Uterus (tissue), 2 donors: ENCODE results near the gene LYPD6B.

Experiments used
- POLR2A ChIP-seq, 2 donors: fragments of 450-650 bp; IDR thresholded peaks; one replicate each; pipeline ENCODE4 v1.6.1; 2016; ENCODE audit warnings: antibody characterized with exemption in 2 of 2, mild to moderate bottlenecking in 1 of 2, moderate library complexity in 1 of 2
- TF ChIP-seq, protein P1 (sequence below), 4 experiments: fragments of 200-600 bp in 2 of 4; fragments of 450-650 bp in 2 of 4; sonication (generic) in 2 of 4; IDR thresholded peaks; one replicate each; pipeline ENCODE4 v1.5.1; 2016 to 2019; ENCODE audit warnings: antibody characterized with exemption in 4 of 4, mild to moderate bottlenecking in 2 of 4, moderate library complexity in 1 of 4

GRCh38 chr2:149050188-149050587 is 11.7 kb downstream of the LYPD6B start:
- TF ChIP-seq, protein P1, sequence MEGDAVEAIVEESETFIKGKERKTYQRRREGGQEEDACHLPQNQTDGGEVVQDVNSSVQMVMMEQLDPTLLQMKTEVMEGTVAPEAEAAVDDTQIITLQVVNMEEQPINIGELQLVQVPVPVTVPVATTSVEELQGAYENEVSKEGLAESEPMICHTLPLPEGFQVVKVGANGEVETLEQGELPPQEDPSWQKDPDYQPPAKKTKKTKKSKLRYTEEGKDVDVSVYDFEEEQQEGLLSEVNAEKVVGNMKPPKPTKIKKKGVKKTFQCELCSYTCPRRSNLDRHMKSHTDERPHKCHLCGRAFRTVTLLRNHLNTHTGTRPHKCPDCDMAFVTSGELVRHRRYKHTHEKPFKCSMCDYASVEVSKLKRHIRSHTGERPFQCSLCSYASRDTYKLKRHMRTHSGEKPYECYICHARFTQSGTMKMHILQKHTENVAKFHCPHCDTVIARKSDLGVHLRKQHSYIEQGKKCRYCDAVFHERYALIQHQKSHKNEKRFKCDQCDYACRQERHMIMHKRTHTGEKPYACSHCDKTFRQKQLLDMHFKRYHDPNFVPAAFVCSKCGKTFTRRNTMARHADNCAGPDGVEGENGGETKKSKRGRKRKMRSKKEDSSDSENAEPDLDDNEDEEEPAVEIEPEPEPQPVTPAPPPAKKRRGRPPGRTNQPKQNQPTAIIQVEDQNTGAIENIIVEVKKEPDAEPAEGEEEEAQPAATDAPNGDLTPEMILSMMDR (IDR thresholded peaks at IDR 0.05): no peak
- no peak for TF ChIP-seq POLR2A (IDR thresholded peaks at IDR 0.05)
